ENCODE results near the gene WASHC4. TPM values are rescaled to one million over a fixed set of nuclear protein-coding genes. Genes with fewer than 3 reads are reported as not detected.

The WASHC4 gene
- total and polyA plus RNA-seq, 7 experiments from 2014 or later: 31.0 to 76.8 (median 51.4) TPM

- no peaks in the 10 kb centered on the region for H3K27me3 ChIP-seq (ENCODE audit: control insufficient read depth in 2 of 2, insufficient read depth in 2 of 2, low read length in 2 of 2)
- no peaks in the 10 kb centered on the region for H3K4me1 ChIP-seq (ENCODE audit: control insufficient read depth in 2 of 2, insufficient read depth in 2 of 2, low read length in 2 of 2)
- peaks cover 0 to 3% (median 0%) of the 10 kb centered on the region in 7 donors for H3K4me1 Mint-ChIP-seq
- no peak overlapping the region for H3K4me3 ChIP-seq (ENCODE audit: low read length)
- peaks cover 0 to 89% (median 0%) of the 10 kb centered on the region in 3 experiments for H3K36me3 ChIP-seq (ENCODE audit: control insufficient read depth in 2 of 3, insufficient read depth in 3 of 3, low read length in 3 of 3)
- no peak for DNase-seq
- peak overlapping the region in 1 of 9 donors; percentile 48 for H3K27ac Mint-ChIP-seq
- ATAC-seq: no peak
- intact Hi-C loops (cut with micrococcal nuclease): no loop called here
- H3K27me3 Mint-ChIP-seq: no peaks in the 10 kb centered on the region
- no peaks in the 10 kb centered on the region for H3K9me3 ChIP-seq (ENCODE audit: control insufficient read depth in 2 of 3, low read length in 3 of 3)
- no peak overlapping the region for H3K27ac ChIP-seq (ENCODE audit: low read depth, low read length)
- POLR2A ChIA-PET: no interaction called here
- CTCF ChIA-PET: interaction anchor here (0.8 kb wide), 1 partner anchor 24 kb away, joined by 3 read pairs; no protein-coding TSS in a partner anchor
- H3K9me3 Mint-ChIP-seq: no peaks in the 10 kb centered on the region
- H3K4me3 Mint-ChIP-seq: no peak overlapping the region
- H3K36me3 Mint-ChIP-seq: peaks cover 4 to 37% (median 9%) of the 10 kb centered on the region in 5 donors
These were observed 91.4 kb downstream of the WASHC4 start for GRCh38 chr12:105198961-105199360.

DNA sequence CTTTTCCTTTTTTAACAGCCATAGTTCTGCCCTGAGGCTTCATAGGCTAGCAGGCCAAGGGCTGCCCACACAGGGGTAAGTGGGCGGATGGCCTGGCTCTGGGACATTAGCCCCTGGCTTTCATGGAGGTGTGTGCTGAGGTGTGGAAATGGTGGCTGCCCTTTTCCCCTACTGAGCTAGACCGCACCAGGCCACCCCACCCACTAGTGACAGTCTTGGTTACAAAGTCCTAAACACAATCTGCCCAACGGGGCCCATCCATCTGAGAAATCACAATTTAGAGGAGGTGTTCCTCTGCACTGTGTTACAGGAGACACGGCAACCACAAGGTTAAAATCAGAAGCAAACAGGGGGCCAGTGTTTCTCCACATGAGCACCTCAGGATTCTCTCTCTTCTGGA, 92.9 kb downstream of the WASHC4 start:
- H3K36me3 ChIP-seq (ENCODE audit: control insufficient read depth in 2 of 3, insufficient read depth in 3 of 3, low read length in 3 of 3): peaks cover 0 to 90% (median 0%) of the 10 kb centered on the region in 3 experiments
- DNase-seq (no peak), ATAC-seq (no peak)
- no peak overlapping the region for H3K27ac ChIP-seq (ENCODE audit: low read depth, low read length)
- no peaks in the 10 kb centered on the region for H3K9me3 Mint-ChIP-seq
- intact Hi-C loops (cut with micrococcal nuclease): no loop called here
- POLR2A ChIA-PET: no interaction called here
- H3K27ac Mint-ChIP-seq: no peak overlapping the region
- peaks cover 5 to 38% (median 12%) of the 10 kb centered on the region in 5 donors for H3K36me3 Mint-ChIP-seq
- H3K27me3 Mint-ChIP-seq: no peaks in the 10 kb centered on the region
- H3K9me3 ChIP-seq (ENCODE audit: control insufficient read depth in 2 of 3, low read length in 3 of 3): no peaks in the 10 kb centered on the region
- H3K4me3 Mint-ChIP-seq: no peak overlapping the region
- CTCF ChIA-PET: no interaction called here
- H3K4me1 ChIP-seq (ENCODE audit: control insufficient read depth in 2 of 2, insufficient read depth in 2 of 2, low read length in 2 of 2): no peaks in the 10 kb centered on the region
- peaks cover 0 to 10% (median 0%) of the 10 kb centered on the region in 7 donors for H3K4me1 Mint-ChIP-seq
- H3K27me3 ChIP-seq (ENCODE audit: control insufficient read depth in 2 of 2, insufficient read depth in 2 of 2, low read length in 2 of 2): no peaks in the 10 kb centered on the region
- H3K4me3 ChIP-seq (ENCODE audit: low read length): no peak overlapping the region

GRCh38 chr12:105201299-105201698, 93.8 kb downstream of the WASHC4 start:
- H3K9me3 Mint-ChIP-seq: no peaks in the 10 kb centered on the region
- no peak overlapping the region for H3K4me3 ChIP-seq (ENCODE audit: low read length)
- no peak overlapping the region for H3K27ac ChIP-seq (ENCODE audit: low read depth, low read length)
- peaks cover 0 to 12% (median 0%) of the 10 kb centered on the region in 7 donors for H3K4me1 Mint-ChIP-seq
- peaks cover 0 to 91% (median 0%) of the 10 kb centered on the region in 3 experiments for H3K36me3 ChIP-seq (ENCODE audit: control insufficient read depth in 2 of 3, insufficient read depth in 3 of 3, low read length in 3 of 3)
- no peaks in the 10 kb centered on the region for H3K27me3 Mint-ChIP-seq
- CTCF ChIA-PET: interaction anchor here (0.9 kb wide), 1 partner anchor 18 kb away, joined by 3 read pairs; no protein-coding TSS in a partner anchor
- H3K4me1 ChIP-seq (ENCODE audit: control insufficient read depth in 2 of 2, insufficient read depth in 2 of 2, low read length in 2 of 2): no peaks in the 10 kb centered on the region
- ATAC-seq (no peak), DNase-seq (no peak)
- intact Hi-C loops (cut with micrococcal nuclease): no loop called here
- H3K36me3 Mint-ChIP-seq: peaks cover 4 to 40% (median 18%) of the 10 kb centered on the region in 5 donors
- no peaks in the 10 kb centered on the region for H3K9me3 ChIP-seq (ENCODE audit: control insufficient read depth in 2 of 3, low read length in 3 of 3)
- POLR2A ChIA-PET: no interaction called here
- no peaks in the 10 kb centered on the region for H3K27me3 ChIP-seq (ENCODE audit: control insufficient read depth in 2 of 2, insufficient read depth in 2 of 2, low read length in 2 of 2)
- H3K27ac Mint-ChIP-seq: peak overlapping the region in 2 of 9 donors; percentile 25 to 43
- H3K4me3 Mint-ChIP-seq: no peak overlapping the region

DNA sequence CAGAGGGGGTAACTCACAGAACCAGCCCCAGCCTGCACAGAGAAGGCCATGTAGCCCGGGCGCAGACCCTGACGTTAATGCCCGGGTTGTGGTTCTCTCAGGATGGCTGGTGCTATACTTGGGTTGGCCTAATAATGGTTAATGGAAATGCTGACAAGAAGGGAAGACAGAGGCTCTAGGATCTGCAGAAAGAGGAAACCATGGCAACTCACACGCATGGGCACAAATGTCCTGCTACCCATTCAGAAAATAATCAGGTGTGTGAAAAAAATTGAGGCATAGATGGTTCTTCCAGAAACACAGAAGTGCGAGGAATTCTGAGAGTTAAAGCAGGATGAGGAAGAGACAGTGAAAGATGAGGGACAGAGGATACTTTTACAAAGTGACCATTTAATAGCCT, 94.7 kb downstream of the WASHC4 start:
- DNase-seq (no peak), ATAC-seq (no peak)
- no peak overlapping the region for H3K4me3 ChIP-seq (ENCODE audit: low read length)
- intact Hi-C loops (cut with micrococcal nuclease): no loop called here
- peaks cover 7 to 48% (median 26%) of the 10 kb centered on the region in 5 donors for H3K36me3 Mint-ChIP-seq
- H3K36me3 ChIP-seq (ENCODE audit: control insufficient read depth in 2 of 3, insufficient read depth in 3 of 3, low read length in 3 of 3): peaks cover 0 to 92% (median 0%) of the 10 kb centered on the region in 3 experiments
- H3K27ac ChIP-seq (ENCODE audit: low read depth, low read length): no peak overlapping the region
- ChIA-PET POLR2A (interaction anchor here (0.8 kb wide), 1 partner anchor 1076 kb away, joined by 4 read pairs; no protein-coding TSS in a partner anchor), CTCF (no interaction called here)
- H3K27me3 ChIP-seq (ENCODE audit: control insufficient read depth in 2 of 2, insufficient read depth in 2 of 2, low read length in 2 of 2): no peaks in the 10 kb centered on the region
- H3K9me3 ChIP-seq (ENCODE audit: control insufficient read depth in 2 of 3, low read length in 3 of 3): no peaks in the 10 kb centered on the region
- no peaks in the 10 kb centered on the region for H3K9me3 Mint-ChIP-seq
- H3K27ac Mint-ChIP-seq: peak overlapping the region in 1 of 9 donors; percentile 48
- H3K27me3 Mint-ChIP-seq: no peaks in the 10 kb centered on the region
- H3K4me1 Mint-ChIP-seq: peaks cover 0 to 12% (median 0%) of the 10 kb centered on the region in 7 donors
- no peaks in the 10 kb centered on the region for H3K4me1 ChIP-seq (ENCODE audit: control insufficient read depth in 2 of 2, insufficient read depth in 2 of 2, low read length in 2 of 2)
- no peak overlapping the region for H3K4me3 Mint-ChIP-seq

DNA sequence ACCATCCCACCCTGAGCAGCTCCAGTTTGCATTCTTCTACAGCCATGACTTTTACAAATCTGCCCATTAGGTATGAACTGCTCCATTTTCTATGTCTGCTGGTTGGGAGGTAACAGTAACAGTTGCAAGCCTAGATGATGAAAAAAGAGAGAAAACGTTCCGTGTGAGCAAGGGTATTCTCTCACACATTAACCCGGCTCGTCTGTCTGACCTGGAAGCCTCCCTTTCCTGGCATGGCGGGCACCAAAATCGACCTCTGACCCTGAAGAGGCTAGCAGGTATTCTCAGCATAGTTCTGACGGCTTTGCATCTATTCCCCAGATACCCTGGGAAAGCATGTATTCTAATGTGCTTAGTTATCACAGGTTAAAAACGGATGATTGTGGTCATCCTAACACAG, 96.6 kb downstream of the WASHC4 start:
- peaks cover 0 to 94% (median 6%) of the 10 kb centered on the region in 3 experiments for H3K36me3 ChIP-seq (ENCODE audit: control insufficient read depth in 2 of 3, insufficient read depth in 3 of 3, low read length in 3 of 3)
- Mint-ChIP-seq H3K9me3 (no peaks in the 10 kb centered on the region), H3K4me1 (peaks cover 0 to 12% (median 0%) of the 10 kb centered on the region in 7 donors), H3K27ac (peak overlapping the region in 1 of 9 donors; percentile 32), H3K36me3 (peaks cover 6 to 56% (median 35%) of the 10 kb centered on the region in 5 donors), H3K27me3 (no peaks in the 10 kb centered on the region), H3K4me3 (no peak overlapping the region)
- intact Hi-C loops (cut with micrococcal nuclease): no loop called here
- POLR2A ChIA-PET: no interaction called here
- no peak overlapping the region for H3K4me3 ChIP-seq (ENCODE audit: low read length)
- H3K27ac ChIP-seq (ENCODE audit: low read depth, low read length): no peak overlapping the region
- no peak for ATAC-seq
- H3K27me3 ChIP-seq (ENCODE audit: control insufficient read depth in 2 of 2, insufficient read depth in 2 of 2, low read length in 2 of 2): no peaks in the 10 kb centered on the region
- CTCF ChIA-PET: no interaction called here
- H3K4me1 ChIP-seq (ENCODE audit: control insufficient read depth in 2 of 2, insufficient read depth in 2 of 2, low read length in 2 of 2): no peaks in the 10 kb centered on the region
- H3K9me3 ChIP-seq (ENCODE audit: control insufficient read depth in 2 of 3, low read length in 3 of 3): no peaks in the 10 kb centered on the region
- DNase-seq: no peak

- peak in 1 of 9 donors; percentile 31 for DNase-seq
- H3K4me3 Mint-ChIP-seq: no peak overlapping the region
- H3K4me1 Mint-ChIP-seq: peaks cover 0 to 12% (median 0%) of the 10 kb centered on the region in 7 donors
- H3K27me3 Mint-ChIP-seq: no peaks in the 10 kb centered on the region
- no peaks in the 10 kb centered on the region for H3K27me3 ChIP-seq (ENCODE audit: control insufficient read depth in 2 of 2, insufficient read depth in 2 of 2, low read length in 2 of 2)
- CTCF ChIA-PET: no interaction called here
- intact Hi-C loops (cut with micrococcal nuclease): no loop called here
- ATAC-seq: no peak
- no peak overlapping the region for H3K27ac ChIP-seq (ENCODE audit: low read depth, low read length)
- peaks cover 0 to 94% (median 6%) of the 10 kb centered on the region in 3 experiments for H3K36me3 ChIP-seq (ENCODE audit: control insufficient read depth in 2 of 3, insufficient read depth in 3 of 3, low read length in 3 of 3)
- no peaks in the 10 kb centered on the region for H3K9me3 ChIP-seq (ENCODE audit: control insufficient read depth in 2 of 3, low read length in 3 of 3)
- H3K9me3 Mint-ChIP-seq: no peaks in the 10 kb centered on the region
- H3K4me3 ChIP-seq (ENCODE audit: low read length): no peak overlapping the region
- peak overlapping the region in 1 of 9 donors; percentile 29 for H3K27ac Mint-ChIP-seq
- peaks cover 6 to 60% (median 35%) of the 10 kb centered on the region in 5 donors for H3K36me3 Mint-ChIP-seq
- POLR2A ChIA-PET: no interaction called here
- no peaks in the 10 kb centered on the region for H3K4me1 ChIP-seq (ENCODE audit: control insufficient read depth in 2 of 2, insufficient read depth in 2 of 2, low read length in 2 of 2)
These were observed 97.4 kb downstream of the WASHC4 start for GRCh38 chr12:105204916-105205315.
